Activated CD8-positive, alpha-beta memory T cell treated with anti-CD3 and anti-CD28 coated beads, Interleukin-2, amount 50 U/mL, for 1 hour (primary cell): ENCODE data around the gene PIK3IP1.

Experiments used
- DNase-seq: peaks from one replicate; pipeline ENCODE4 v3.0.0-alpha.2; 2020; ENCODE audit errors: extremely low read depth

PIK3IP1 gene

DNA sequence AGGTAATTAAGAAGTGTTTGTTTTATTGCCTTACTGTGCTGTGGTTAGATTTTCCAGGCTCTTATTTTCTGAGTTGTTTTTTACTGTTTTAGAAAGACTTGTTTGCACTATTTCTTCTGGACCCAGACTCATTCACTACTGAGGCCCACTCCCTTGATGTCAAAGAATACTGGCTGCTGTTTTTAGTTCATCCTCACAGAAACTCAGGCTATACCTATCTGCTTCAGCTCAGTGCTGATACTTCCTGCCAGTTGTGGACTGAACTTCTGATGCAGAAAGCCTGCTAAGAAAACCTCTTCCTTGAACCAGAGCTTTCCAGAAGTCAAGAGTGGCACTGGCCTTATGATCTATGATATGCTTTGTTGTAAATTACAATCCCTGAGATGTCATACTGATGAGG, 15.9 kb upstream of the PIK3IP1 start:
- no peak for DNase-seq

DNA sequence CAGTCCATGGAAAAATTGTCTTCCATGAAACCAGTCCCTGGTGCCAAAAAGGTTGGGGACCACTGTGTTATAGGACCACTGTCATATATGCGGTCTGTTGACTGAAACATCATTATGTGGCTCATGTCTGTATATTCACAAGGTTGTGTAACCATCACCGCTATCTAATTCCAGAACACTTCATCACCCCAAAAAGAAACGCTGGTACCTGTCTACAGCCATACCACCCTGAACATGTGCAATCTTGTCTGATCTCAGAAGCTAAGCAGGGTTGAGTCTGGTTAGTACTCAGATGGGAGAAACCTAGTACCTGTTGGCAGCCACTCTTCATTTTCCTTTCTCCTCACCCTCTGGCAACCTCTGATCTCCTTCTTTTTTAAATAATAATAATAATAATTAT, 12.9 kb upstream of the PIK3IP1 start:
- DNase-seq: no peak

DNA sequence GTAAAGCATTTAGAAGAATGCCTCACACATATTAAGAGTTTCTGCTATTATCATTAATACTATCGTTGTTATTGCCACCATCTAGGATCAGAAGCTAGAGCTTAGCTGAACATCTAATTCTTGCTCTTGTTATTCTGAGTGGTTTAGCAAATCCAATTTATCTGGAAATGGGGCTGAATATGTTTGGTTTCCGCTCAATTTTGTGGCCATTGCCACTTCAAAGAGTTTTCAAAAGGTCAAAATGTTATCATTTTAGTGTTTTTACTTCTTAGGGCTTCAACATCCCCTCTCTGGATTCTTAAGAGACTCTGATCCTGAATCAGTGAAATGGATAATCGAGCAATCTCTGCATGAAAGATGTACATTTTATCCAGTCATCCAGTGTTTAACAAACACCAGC, 10.2 kb upstream of the PIK3IP1 start:
- DNase-seq: no peak

DNA sequence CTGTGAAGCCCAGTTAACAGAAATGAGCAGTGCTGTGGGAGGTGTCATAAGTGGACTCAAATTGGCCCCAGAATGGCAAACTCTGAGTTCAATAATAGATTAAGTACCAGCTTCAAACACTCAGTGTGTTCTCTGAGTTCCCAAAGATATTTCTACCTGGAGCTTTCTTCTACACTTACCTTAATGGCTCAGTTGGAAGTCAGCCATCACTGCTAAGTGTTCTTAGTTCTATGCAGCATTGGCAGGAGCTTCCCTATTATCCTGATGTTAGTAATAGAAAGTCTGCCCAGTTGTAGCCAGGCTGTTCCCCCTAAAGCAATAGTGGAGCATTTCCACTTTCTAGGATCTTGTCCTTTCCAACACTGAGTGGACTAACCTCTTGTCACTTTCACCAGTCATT, 9.7 kb upstream of the PIK3IP1 start:
- DNase-seq: no peak

DNA sequence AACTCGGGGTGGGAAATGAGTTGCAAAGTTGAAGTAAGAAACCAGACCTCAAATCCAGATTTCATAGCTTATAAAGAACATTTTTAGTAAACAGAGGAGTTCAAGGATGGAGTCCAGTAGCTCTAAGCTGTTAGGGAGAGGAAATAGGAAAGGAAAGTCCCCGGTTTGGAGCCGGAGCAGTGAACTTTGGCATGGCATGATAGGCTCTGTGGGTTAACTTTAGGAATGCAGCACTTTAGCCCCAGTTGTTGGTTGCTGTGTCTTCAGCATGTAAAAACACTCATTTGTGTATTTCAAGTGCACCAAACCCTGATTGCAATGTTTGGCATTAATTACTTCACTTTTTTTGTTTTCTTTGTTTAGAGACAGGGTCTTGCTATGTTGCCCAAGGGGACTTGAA, 8.6 kb upstream of the PIK3IP1 start:
- DNase-seq: no peak

DNA sequence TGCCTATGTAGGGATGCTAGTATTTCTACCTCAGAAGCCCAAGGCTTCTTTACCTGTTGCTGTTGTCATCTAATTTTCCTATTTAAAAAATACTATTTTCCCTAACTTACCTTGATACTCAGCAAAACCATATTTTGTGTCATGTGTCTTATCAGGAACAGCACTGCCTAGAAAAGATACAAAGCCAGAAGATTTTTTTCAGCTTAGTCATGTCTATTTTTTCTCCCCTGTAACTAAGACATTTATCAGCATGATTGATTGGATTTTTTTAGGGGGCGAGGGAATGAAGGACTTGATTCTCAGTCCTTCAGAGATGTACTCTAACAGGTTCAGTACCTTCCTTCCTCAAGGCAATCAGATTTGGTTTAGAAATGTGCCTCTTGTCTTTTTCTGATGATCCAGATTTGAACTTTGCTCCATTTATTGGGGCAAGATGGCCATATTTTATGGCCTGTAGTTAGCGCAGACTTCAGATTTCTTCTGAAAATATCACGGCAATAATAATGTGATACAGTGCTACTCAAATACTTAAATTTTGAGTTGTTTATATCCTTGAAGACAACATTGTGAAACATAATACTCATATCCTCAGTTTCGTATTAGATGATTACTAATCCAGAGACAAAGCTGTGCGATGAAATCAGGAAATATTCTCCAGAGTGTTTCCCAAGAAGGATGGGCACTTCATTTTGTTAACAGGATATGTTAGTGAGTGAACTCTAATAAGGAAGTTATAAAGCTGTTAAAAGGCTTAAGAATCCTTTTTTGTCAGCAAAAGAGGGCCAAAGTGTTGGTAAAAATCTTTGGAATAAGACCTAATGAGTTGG, 3.8 kb upstream of the PIK3IP1 start:
- DNase-seq: no peak

DNA sequence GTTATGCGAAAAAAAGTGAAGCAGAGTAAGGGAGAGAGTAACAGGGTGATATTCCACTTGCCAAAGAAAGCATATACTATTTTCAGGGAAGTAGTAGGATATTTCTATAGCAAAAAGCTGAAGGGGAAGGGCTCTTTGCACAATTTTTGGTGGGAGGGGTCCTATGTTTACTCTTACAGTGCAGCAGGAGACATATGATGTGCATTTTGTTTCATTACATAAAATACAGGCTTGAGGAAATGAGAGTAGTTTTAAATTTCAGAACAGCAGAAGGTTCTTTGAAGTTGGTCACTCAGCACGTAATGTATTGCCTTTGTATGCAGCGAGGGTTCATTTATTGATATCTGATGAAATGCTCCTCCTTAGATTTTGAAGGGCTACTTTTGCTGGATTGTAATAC, 3.1 kb upstream of the PIK3IP1 start:
- no peak for DNase-seq

DNA sequence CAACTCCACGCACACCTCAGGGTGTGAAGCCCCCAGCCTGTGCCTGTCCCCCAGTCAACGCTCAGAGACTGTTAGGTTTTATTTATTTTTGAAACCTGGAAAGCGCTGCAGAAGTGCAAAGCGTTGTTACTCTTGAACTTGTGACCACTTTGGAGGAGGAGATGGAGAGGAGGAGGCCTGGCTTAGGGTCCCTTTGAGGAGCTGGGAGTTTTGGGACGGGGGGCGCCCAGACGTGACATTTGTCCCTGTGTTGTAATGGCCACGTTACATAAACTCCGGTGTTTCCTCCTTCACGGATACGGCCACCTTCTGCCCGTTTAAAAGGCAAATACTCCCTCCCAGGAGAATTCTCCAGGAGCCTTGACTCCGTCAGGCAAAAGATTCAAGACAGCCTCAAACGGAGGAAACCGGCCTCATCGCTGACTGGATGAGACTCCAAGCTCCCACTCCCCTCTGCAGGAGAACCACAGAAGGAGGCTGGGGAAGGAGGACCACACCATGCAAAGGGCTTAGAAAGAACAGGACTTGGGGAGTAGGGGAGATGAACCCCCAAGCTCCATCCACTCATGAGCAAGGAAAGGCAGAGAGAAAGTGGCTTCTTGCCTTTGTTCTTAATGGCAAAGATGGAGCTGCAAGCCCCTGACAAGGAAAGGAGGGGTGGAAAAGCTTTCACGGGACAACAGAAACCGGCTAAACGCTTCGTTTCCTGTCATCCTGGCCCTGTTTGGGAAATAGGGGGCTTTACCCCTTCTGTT, 630 bp downstream of the PIK3IP1 start:
- DNase-seq: no peak

DNA sequence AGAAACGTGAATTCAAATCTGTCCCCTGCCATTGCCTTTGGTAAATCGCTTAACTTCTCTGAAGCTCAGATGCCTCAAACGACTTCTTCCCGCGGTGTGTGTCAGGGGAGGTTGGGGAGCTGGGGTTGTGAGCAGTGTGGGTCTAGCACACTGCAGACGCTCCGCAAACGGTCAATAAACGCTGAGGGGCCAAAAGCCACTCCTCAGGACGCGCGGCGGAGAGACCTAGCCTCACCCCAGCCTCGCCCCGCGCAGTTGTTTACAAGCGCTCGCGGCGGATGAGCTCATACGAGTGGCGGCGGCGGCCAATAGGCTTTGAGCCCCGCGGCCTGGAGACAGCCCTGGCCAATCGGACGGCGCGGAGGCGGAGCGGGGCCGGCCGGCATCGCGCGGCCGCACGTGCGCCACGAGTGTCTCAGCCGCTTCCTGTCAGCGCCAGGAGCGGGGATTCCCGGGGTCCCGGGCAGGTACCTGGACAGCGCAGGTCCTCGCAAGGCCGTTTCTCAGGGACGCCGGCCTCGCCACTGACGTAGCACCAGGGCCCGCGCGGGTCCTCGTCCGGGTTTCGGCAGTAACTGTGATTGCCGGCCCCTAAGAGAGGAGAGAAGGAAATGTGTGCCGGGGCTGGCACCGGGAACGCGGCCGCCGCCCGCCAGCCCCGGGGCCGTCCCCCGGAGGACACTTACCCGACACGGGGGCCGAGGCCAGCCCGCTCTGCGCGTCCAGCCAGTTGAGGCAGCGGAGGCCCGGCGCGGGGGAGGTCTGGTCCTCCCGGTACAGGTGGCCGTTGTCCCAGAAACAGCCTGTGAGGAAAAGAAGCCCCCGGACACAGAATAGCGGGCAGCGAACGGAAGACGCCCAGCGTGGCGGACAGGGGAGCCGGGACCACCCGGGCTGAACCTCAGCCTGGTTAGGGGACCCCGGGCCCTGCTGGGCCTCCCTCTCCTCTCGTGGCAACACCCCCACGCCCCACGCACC, 1.5 kb downstream of the PIK3IP1 start:
- DNase-seq: peak; percentile 89

DNA sequence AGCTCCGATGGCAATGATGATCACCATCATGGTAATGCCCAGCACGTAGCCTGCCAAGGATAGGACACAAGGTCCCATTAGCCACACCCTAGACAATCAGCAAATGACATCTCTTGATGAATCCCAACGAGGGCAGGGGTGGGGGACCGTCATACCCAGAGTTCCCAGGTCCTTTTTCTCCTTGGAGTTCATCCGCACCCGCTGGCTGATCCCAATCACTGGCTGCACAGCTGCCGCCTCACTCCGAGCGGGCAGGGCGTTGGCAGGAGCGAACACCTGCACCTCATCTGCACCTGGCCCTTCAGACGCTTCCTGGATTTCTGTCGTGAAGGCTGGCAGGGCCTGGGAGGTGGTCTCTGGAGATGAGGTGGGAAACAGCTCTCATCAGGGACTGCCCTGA, 2.9 kb downstream of the PIK3IP1 start:
- DNase-seq: no peak

DNA sequence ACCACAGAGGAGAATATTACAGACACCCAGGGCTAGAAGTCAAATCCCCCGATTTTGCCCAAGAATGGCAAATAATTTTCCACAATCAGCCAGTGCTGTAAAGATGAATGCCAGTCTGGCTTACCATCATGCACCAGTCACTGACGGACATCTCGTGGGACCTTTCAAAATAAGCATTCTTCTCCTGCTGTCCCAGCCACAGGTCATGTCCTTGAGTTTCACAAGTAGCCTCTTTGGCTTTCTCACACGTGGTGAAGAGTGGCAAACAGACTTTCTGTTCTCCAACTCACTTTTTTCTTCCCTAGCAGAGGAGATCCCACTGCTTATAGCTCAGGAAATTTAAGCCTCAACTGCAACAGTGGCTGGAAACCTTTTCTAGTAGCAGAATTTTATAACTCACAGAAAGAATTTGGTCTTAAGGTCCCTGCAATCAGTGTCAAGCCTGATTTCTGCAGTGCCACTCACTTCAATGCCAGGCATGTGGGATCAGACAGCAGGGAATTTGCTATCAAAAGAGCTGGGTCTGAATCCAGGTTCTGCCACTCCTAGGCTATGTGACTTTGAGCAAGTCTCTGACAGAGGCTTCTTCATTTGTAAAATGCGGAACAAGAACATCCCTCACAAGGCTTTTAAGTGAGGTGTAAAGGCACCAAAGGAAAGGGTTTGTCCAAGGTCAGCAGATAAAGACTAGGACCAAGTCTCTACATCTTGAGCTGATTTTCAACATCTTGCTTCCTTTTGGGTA, 3.6 kb downstream of the PIK3IP1 start:
- no peak for DNase-seq

DNA sequence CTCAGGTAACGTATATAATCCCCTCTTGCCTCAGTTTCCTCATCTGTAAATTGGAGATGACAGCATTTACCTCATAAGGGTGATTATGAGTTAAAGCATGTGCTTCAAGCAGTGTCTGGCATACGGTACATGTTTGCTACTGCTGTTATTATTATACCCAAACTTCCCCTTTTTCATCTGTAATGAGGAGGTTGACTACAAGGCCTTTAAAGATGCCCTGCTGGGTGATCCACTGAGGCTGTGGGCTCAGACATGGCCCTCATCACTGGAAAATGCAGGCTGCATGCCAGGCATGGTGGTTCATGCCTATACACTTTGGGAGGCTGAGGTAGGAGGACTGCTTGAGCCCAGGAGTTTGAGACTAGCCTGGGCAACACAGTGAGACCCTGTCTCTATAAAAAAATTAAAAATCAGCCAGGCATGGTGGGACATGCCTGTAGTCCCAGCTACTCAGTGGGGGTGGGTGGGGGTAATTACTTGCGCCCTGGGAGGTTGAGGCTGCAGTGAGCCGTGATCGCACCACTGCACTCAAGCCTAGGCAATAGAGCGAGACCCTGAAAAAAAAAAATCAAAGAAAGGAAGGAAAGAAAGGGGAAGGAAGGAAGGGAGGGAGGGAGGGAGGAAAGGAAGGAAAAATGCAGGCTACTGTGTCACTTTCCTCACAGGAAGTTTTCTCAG, 4.3 kb downstream of the PIK3IP1 start:
- no peak for DNase-seq

DNA sequence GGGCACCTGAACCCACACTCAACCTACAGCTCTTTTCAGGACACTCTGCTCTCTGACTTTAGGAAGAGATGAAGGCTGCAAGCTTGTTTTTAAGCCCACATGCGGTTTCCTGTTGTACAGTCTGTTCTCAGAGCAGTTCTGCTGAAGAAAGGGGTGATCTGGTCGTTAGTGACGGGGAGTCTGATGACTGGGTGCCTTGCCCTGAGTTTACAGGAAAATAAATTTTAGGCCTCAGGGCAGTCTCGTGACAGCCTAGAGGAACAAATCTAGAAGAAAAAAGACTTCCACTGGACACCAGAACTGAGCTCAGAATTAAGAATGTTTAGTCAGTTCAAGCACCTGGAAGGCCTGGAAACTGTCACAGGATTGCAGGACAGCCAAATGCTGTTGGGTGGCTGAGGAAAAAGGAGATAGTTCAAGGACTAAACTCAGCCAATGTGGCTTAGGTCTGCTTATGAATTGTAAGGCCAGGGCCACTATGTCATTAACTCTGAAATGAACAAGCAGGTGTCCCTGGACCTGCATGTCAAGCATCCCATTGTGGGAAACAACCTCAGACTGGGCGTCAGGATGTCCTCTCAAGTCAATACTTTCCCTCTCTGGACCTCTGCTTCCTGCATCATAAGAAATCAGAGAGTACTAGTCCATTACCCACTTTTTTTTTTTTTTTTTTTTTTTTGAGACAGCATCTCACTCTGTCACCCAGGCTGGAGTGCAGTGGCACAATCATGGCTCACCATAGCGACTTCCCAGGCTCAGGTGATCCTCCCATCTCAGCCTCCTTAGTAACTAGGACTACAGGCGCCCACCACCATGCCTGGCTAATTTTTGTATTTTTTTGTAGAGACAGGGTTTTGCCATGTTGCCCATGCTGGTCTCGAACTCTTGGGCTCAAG, 5.7 kb downstream of the PIK3IP1 start:
- DNase-seq: no peak

DNA sequence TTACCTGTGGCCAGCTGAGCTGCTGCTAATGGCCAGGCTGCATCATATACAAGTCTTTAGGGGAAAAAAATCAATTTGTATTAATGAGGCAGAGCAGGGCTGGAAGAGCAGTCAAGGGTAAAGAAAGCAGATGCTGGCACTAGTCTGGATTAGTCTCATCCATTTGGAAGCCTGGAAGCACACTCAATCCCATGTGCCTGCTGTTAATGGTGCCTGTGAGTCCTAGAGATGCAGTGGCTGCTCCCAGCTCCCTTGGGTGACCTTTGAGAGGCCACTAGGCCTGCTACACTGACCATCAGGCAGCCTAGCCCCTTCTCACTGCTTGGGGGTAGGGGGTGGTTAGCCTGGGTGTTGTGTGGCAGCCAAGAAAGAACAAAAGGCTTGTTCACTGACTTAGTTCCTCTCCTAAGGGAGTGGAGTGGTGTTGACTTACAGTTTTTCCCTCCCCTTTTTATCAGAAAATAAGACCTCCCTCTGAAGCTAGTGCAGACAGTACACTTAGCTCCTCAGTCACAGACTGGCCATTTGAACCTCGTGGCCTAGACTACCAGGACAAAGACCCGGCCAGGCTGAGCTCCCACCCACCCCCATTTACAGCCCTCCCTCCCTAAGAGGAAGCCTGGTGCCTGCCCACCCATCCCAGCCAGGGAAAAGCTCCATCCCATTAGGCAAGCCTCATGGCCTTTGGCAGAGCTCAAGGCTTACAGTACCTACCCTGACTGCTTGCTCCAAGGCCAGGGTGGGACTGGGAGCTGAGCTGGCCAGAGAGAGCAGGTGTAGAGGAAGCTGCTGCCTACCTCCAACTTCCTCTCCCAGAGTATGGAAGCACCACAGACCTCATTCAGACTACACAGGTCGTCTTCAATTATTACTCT, 7.8 kb downstream of the PIK3IP1 start:
- DNase-seq: no peak

DNA sequence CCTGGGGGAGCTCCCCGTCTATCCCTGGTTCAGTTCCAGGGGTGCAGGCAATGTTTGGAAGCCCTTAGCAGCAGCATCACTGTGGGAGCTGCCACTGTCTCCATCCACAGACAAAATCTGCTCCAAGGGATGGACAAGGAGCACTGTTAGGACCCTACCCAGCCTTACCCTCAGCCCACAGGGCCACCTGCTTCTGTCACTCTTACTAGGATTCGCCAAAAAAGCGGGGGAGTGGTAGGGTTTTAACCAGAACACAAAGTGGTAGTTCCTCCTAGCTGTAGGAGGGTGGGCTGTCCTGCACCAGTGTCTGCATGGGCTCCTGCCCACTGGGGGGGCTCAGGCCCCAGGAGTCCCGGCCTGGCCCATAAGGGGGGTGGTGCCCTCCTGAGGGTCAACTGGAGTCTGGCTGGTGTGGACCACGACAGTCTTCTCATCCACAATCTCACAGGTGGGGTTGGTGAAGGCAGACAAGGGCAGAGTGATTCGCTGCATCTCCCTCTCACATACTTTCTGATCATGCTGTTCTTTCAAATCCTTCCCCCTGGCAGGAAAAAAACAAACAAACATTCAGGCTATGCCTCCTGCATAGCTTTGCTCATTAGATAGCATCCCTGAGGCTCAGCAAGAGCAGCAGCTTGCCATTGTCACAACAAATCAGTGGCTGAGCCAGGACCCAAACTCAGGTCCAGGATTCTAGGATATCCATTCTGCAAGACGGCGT, 9.4 kb downstream of the PIK3IP1 start:
- no peak for DNase-seq

DNA sequence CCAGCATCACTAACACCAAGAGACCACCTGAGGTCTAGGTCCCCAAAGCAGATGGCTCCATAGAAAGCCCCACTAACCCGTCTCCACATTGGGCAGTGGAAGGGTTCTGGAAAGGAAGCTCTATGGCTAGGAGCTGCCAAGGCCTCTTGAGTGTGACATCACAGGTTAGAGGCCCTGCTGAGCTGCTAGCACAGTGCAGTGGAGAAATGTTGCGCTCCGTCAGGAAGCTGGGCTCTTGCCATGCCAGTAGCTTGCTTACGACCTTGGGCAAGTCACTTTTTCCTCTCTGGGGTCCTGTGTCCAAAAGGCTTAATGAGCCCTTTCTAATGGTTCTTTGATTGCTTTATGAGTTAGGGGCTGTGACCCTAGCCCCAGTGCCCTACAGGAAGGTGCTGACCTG, 10.6 kb downstream of the PIK3IP1 start:
- DNase-seq: no peak

DNA sequence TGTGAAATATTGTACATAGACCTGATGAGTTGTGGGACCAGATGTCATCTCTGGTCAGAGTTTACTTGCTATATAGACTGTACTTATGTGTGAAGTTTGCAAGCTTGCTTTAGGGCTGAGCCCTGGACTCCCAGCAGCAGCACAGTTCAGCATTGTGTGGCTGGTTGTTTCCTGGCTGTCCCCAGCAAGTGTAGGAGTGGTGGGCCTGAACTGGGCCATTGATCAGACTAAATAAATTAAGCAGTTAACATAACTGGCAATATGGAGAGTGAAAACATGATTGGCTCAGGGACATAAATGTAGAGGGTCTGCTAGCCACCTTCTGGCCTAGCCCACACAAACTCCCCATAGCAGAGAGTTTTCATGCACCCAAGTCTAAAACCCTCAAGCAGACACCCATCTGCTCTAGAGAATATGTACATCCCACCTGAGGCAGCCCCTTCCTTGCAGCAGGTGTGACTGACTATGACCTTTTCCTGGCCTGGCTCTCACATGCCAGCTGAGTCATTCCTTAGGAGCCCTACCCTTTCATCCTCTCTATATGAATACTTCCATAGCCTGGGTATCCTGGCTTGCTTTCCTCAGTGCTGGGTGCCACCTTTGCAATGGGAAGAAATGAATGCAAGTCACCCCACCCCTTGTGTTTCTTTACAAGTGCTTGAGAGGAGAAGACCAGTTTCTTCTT, 12.3 kb downstream of the PIK3IP1 start:
- DNase-seq: no peak

DNA sequence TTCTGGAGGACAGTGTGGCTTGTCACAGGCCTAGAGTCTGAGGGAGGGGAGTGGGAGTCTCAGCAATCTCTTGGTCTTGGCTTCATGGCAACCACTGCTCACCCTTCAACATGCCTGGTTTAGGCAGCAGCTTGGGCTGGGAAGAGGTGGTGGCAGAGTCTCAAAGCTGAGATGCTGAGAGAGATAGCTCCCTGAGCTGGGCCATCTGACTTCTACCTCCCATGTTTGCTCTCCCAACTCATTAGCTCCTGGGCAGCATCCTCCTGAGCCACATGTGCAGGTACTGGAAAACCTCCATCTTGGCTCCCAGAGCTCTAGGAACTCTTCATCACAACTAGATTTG, 13.0 kb downstream of the PIK3IP1 start:
- no peak for DNase-seq
